ENCODE measurements around the gene FOXL3. TPM values are rescaled to one million over a fixed set of nuclear protein-coding genes. Genes with fewer than 3 reads are reported as not detected.

The FOXL3 gene
- total and polyA plus RNA-seq, 2 donors from 2014 or later = not detected

- intact Hi-C loops (cut with DNase I) = loop anchor here (5.0 to 10.0 kb wide), 2 partner anchors 308 to 440 kb away; no protein-coding TSS in a partner anchor
- peak; percentile 56 to 93 (median 77) for DNase-seq
- H3K27ac ChIP-seq (ENCODE audit: low read depth in 2 of 2, low read length in 2 of 2) = peak overlapping the region; percentile 94 to 96
Measured at GRCh38 chr7:326809-327232, 36.9 kb downstream of the FOXL3 start.

GRCh38 chr7:327233-327931 is 37.4 kb downstream of the FOXL3 start:
- H3K9ac ChIP-seq (ENCODE audit: low read length in 3 of 3) = peak overlapping the region in 1 of 3 donors; percentile 46
- peaks cover 0 to 5% (median 0%) of the 10 kb centered on the region in 3 donors for H3K9me3 ChIP-seq (ENCODE audit: control insufficient read depth in 2 of 3, insufficient read depth in 1 of 3, low read length in 3 of 3)
- no peak overlapping the region for H3K4me3 ChIP-seq (ENCODE audit: low read length in 3 of 3)
- intact Hi-C loops (cut with DNase I) = loop anchor here (5.0 to 10.0 kb wide), 2 partner anchors 307 to 440 kb away; no protein-coding TSS in a partner anchor
- no peak for FAIRE-seq
- no peaks in the 10 kb centered on the region for H3K27me3 ChIP-seq (ENCODE audit: control insufficient read depth, insufficient read depth, low read length)
- no peak for TF ChIP-seq CTCF (IDR thresholded peaks at IDR 0.05; ENCODE audit: borderline replicate concordance, extremely low read depth, insufficient read depth)
- peaks cover 3 to 18% (median 18%) of the 10 kb centered on the region in 3 donors for H3K4me1 ChIP-seq (ENCODE audit: control insufficient read depth in 2 of 3, insufficient read depth in 2 of 3, low read depth in 1 of 3, low read length in 3 of 3)
- H3K27ac ChIP-seq (ENCODE audit: low read depth in 2 of 2, low read length in 2 of 2) = peak overlapping the region; percentile 94 to 96
- peak in 2 of 5 donors; percentile 49 to 76 for DNase-seq
- no peaks in the 10 kb centered on the region for H3K36me3 ChIP-seq (ENCODE audit: control insufficient read depth in 2 of 3, insufficient read depth in 3 of 3, low read length in 3 of 3)

More at GRCh38 chr7:326809-327232, 36.9 kb downstream of the FOXL3 start:
- Histone ChIP-seq H3K27me3 (ENCODE audit: control insufficient read depth, insufficient read depth, low read length) (no peaks in the 10 kb centered on the region), H3K4me3 (ENCODE audit: low read length in 3 of 3) (no peak overlapping the region), H3K4me1 (ENCODE audit: control insufficient read depth in 2 of 3, insufficient read depth in 2 of 3, low read depth in 1 of 3, low read length in 3 of 3) (peaks cover 3 to 19% (median 15%) of the 10 kb centered on the region in 3 donors), H3K36me3 (ENCODE audit: control insufficient read depth in 2 of 3, insufficient read depth in 3 of 3, low read length in 3 of 3) (no peaks in the 10 kb centered on the region), H3K9me3 (ENCODE audit: control insufficient read depth in 2 of 3, insufficient read depth in 1 of 3, low read length in 3 of 3) (peaks cover 0 to 5% (median 0%) of the 10 kb centered on the region in 3 donors), H3K9ac (ENCODE audit: low read length in 3 of 3) (peak overlapping the region in 2 of 3 donors; percentile 39 to 53)
- no peak for TF ChIP-seq CTCF (IDR thresholded peaks at IDR 0.05; ENCODE audit: borderline replicate concordance, extremely low read depth, insufficient read depth)
- FAIRE-seq = peak; percentile 91

DNA sequence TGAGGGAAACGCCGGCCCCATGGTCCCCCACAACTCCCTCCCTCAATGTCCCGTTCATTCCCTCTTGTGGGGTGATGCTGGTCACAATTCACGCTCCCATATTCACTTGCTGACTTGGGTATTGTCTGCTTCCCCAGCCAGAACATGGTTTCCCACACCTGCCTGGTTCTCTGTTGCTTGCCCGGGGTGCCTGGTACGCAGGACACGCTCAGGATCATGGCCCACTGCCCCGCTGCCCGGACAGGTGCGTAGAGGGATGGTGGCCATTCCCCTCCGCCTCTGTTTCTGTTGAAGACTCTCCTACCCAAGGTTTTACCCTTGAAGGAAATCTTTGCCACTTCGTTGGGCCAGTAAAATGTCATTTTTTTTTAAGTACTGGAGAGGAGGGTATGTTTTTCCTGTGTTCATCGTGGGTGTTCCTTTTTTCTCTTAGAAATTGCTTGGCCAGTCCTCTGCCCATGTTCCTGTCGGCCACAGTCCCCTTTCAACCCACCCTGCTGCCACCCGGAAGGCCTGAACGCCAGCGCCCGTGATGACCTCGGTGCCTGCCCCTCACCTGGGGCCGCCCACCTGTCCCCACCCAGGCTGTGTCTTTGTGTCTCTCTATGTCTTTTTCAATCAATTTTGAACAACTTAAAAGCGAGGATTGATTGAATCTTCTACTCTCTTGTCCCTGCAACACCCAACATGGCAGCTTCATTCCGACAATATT is 38.2 kb downstream of the FOXL3 start:
- peak in 2 of 5 donors; percentile 34 to 64 for DNase-seq
- H3K27me3 ChIP-seq (ENCODE audit: control insufficient read depth, insufficient read depth, low read length) = no peaks in the 10 kb centered on the region
- H3K27ac ChIP-seq (ENCODE audit: low read depth in 2 of 2, low read length in 2 of 2) = peak overlapping the region in 1 of 2 donors; percentile 96
- no peaks in the 10 kb centered on the region for H3K36me3 ChIP-seq (ENCODE audit: control insufficient read depth in 2 of 3, insufficient read depth in 3 of 3, low read length in 3 of 3)
- peaks cover 0 to 5% (median 0%) of the 10 kb centered on the region in 3 donors for H3K9me3 ChIP-seq (ENCODE audit: control insufficient read depth in 2 of 3, insufficient read depth in 1 of 3, low read length in 3 of 3)
- TF ChIP-seq CTCF (IDR thresholded peaks at IDR 0.05; ENCODE audit: borderline replicate concordance, extremely low read depth, insufficient read depth) = no peak
- intact Hi-C loops (cut with DNase I) = loop anchor here (5.0 to 10.0 kb wide), 2 partner anchors 307 to 439 kb away; no protein-coding TSS in a partner anchor
- H3K4me3 ChIP-seq (ENCODE audit: low read length in 3 of 3) = no peak overlapping the region
- no peak overlapping the region for H3K9ac ChIP-seq (ENCODE audit: low read length in 3 of 3)
- peaks cover 3 to 20% (median 18%) of the 10 kb centered on the region in 3 donors for H3K4me1 ChIP-seq (ENCODE audit: control insufficient read depth in 2 of 3, insufficient read depth in 2 of 3, low read depth in 1 of 3, low read length in 3 of 3)
- no peak for FAIRE-seq

Measured in kidney (tissue), 14 donors.